Prostate gland (tissue), 2 donors: ENCODE measurements around the gene UNC5B.

Experiments
- CTCF ChIP-seq, 4 experiments: fragments of 200-600 bp in 2 of 4; fragments of 450-650 bp in 2 of 4; sonication (generic) in 2 of 4; IDR thresholded peaks; 1 replicate in 3 of 4; 2 replicates in 1 of 4; pipeline ENCODE4 v1.5.1; 2016 to 2019; ENCODE audit warnings: antibody characterized with exemption in 4 of 4, mild to moderate bottlenecking in 2 of 4, moderate library complexity in 2 of 4
- POLR2A ChIP-seq: fragments of 450-650 bp; IDR thresholded peaks from one replicate; pipeline ENCODE4 v1.6.1; 2016; ENCODE audit warnings: antibody characterized with exemption, mild to moderate bottlenecking

GRCh38 chr10:71342573-71343391 is 130.4 kb downstream of the UNC5B start:
- no peak for TF ChIP-seq CTCF (IDR thresholded peaks at IDR 0.05)
- no peak for TF ChIP-seq POLR2A
